ENCODE data around the gene KIDINS220. TPM values are rescaled to one million over a fixed set of nuclear protein-coding genes. Genes with fewer than 3 reads are reported as not detected.

Gene KIDINS220
- total RNA-seq, 4 donors from 2014 or later: 65.8 to 78.1 (median 73.6) TPM

DNA sequence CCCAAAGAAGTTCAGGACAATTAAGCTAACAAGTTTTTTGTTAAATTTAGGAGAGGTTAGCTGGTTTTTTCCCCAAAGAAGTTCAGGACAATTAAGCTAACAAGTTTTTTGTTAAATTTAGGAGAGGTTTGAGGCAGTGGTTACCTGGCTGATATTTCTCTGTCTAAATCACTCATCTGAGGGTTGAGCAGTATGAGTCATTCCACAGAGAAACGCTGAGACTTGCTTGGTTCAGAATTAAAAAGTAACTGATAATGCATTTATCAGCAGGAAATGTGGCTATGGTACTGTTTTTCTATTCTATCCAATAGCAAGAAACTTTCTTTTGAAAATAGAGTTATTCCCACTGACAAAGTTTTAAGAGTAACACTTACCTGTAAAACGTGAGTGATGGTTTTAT lies 22.8 kb upstream of the KIDINS220 start:
- TF ChIP-seq, protein P1, sequence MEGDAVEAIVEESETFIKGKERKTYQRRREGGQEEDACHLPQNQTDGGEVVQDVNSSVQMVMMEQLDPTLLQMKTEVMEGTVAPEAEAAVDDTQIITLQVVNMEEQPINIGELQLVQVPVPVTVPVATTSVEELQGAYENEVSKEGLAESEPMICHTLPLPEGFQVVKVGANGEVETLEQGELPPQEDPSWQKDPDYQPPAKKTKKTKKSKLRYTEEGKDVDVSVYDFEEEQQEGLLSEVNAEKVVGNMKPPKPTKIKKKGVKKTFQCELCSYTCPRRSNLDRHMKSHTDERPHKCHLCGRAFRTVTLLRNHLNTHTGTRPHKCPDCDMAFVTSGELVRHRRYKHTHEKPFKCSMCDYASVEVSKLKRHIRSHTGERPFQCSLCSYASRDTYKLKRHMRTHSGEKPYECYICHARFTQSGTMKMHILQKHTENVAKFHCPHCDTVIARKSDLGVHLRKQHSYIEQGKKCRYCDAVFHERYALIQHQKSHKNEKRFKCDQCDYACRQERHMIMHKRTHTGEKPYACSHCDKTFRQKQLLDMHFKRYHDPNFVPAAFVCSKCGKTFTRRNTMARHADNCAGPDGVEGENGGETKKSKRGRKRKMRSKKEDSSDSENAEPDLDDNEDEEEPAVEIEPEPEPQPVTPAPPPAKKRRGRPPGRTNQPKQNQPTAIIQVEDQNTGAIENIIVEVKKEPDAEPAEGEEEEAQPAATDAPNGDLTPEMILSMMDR (IDR thresholded peaks at IDR 0.05): no peak
- TF ChIP-seq POLR2AphosphoS5 (IDR thresholded peaks at IDR 0.05) (no peak), EP300 (IDR thresholded peaks at IDR 0.05) (no peak), POLR2A (IDR thresholded peaks at IDR 0.05; ENCODE audit: low read depth) (no peak)
- Histone ChIP-seq H3K9me3 (no peaks in the 10 kb centered on the region), H3K4me1 (no peaks in the 10 kb centered on the region), H3K4me3 (no peak overlapping the region), H3K36me3 (peaks cover 0 to 33% (median 0%) of the 10 kb centered on the region in 4 donors), H3K27me3 (no peaks in the 10 kb centered on the region), H3K27ac (replicated peaks in 1 of 4) (no peak overlapping the region)
- intact Hi-C loops (cut with DNase I): no loop called here
- WGBS: 73% methylated on average over 2 of the region's 2 CpGs
- no peak for DNase-seq (ENCODE audit: extremely low spot score)

DNA sequence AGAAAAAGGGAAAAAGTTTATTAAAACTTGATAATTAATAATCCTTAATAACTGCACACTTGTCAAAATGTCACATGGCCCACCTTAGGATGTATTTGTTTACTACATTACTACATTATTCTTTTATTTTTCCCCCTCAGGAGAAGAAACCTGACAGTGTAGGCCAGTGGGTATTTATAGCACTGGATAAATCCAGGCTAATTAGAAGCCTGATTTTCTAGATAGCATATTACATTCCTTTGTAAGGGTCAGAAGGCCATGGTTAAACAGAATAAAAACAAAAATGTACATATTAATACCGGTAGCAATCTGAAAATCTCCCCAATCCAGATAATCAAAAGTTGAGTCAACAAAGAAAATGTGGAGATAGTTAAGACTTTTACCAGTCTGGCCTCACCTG lies 21.5 kb upstream of the KIDINS220 start:
- no peak overlapping the region for H3K27ac ChIP-seq (replicated peaks in 1 of 4)
- no peak for DNase-seq (ENCODE audit: extremely low spot score)
- intact Hi-C loops (cut with DNase I): no loop called here
- H3K36me3 ChIP-seq: peaks cover 0 to 29% (median 0%) of the 10 kb centered on the region in 4 donors
- no peaks in the 10 kb centered on the region for H3K9me3 ChIP-seq
- no peaks in the 10 kb centered on the region for H3K27me3 ChIP-seq
- 71% methylated on average over 1 of the region's 1 CpG for WGBS
- no peaks in the 10 kb centered on the region for H3K4me1 ChIP-seq
- TF ChIP-seq POLR2AphosphoS5 (IDR thresholded peaks at IDR 0.05): no peak
- TF ChIP-seq, protein P1 (IDR thresholded peaks at IDR 0.05): no peak
- TF ChIP-seq POLR2A (IDR thresholded peaks at IDR 0.05; ENCODE audit: low read depth): no peak
- TF ChIP-seq EP300 (IDR thresholded peaks at IDR 0.05): no peak
- no peak overlapping the region for H3K4me3 ChIP-seq

DNA sequence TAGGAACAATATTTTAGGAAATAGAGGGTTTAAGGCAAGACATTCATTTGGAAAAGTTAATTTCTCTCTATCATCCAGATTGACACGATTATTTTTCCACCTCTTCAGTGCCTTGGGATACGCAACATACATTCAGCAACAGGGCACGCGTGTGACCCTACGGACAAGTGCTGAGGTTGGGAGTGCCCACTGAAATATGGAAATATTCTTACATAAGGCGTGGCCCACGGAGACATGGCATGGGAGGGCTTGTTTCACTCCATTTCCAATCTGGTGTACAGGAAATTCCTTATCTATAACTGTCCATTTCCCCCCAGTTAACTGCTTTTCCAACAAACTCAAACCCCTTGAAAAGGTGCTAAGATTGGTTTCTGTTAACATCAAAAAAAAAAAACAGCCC lies 20.9 kb upstream of the KIDINS220 start:
- DNase-seq (ENCODE audit: extremely low spot score): no peak
- TF ChIP-seq POLR2A (IDR thresholded peaks at IDR 0.05; ENCODE audit: low read depth) (no peak), POLR2AphosphoS5 (IDR thresholded peaks at IDR 0.05) (no peak), EP300 (IDR thresholded peaks at IDR 0.05) (no peak)
- TF ChIP-seq, protein P1 (IDR thresholded peaks at IDR 0.05): no peak
- no peaks in the 10 kb centered on the region for H3K27me3 ChIP-seq
- no peaks in the 10 kb centered on the region for H3K4me1 ChIP-seq
- WGBS: 91% methylated on average over 7 of the region's 7 CpGs
- H3K36me3 ChIP-seq: peaks cover 0 to 23% (median 0%) of the 10 kb centered on the region in 4 donors
- no peaks in the 10 kb centered on the region for H3K9me3 ChIP-seq
- H3K4me3 ChIP-seq: no peak overlapping the region
- intact Hi-C loops (cut with DNase I): no loop called here
- H3K27ac ChIP-seq (replicated peaks in 1 of 4): no peak overlapping the region

DNA sequence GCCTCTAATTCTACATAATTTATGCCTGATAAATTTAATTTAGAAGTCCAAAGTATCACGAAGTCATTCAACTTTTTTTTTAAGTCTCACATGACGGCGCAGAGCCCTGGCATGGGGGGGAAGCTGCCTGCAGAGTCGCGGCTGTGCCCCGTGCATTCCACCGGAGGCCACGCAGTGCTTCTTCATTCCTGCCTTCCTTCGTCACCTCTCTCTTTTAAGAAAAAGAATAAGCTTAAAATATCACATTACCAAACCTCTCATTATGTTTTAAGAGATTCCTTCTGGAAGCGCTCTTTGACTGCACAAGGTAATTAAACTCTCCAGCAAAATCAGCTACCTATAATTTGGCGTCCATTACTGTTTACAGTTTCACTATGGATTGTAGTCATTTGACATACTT lies 20.3 kb upstream of the KIDINS220 start:
- WGBS: 93% methylated on average over 11 of the region's 11 CpGs
- Histone ChIP-seq H3K4me1 (no peaks in the 10 kb centered on the region), H3K9me3 (no peaks in the 10 kb centered on the region), H3K27ac (replicated peaks in 1 of 4) (no peak overlapping the region), H3K27me3 (no peaks in the 10 kb centered on the region), H3K36me3 (peaks cover 0 to 20% (median 0%) of the 10 kb centered on the region in 4 donors), H3K4me3 (no peak overlapping the region)
- TF ChIP-seq POLR2A (IDR thresholded peaks at IDR 0.05; ENCODE audit: low read depth) (no peak), POLR2AphosphoS5 (IDR thresholded peaks at IDR 0.05) (no peak), EP300 (IDR thresholded peaks at IDR 0.05) (no peak)
- TF ChIP-seq, protein P1 (IDR thresholded peaks at IDR 0.05): no peak
- DNase-seq (ENCODE audit: extremely low spot score): no peak
- intact Hi-C loops (cut with DNase I): no loop called here

DNA sequence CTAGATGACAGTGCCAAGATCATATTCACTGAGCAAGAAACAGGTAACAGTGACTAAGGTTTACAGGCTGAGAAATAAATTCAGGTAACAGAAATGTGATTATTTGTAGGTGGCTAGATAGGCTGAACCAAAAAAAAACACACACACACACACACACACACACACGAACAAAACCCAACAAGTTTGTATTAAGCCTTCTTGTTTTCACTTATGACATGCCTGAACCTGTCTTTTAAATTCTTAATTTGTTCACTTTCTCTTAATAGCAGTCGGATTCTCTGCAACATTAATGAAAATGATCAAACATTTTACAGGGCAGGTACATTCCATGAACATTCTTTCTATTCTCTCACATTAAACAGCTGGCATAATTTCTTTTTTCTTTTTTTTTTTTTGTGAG lies 18.8 kb upstream of the KIDINS220 start:
- TF ChIP-seq, protein P1 (IDR thresholded peaks at IDR 0.05): no peak
- TF ChIP-seq EP300 (IDR thresholded peaks at IDR 0.05) (no peak), POLR2A (IDR thresholded peaks at IDR 0.05; ENCODE audit: low read depth) (no peak), POLR2AphosphoS5 (IDR thresholded peaks at IDR 0.05) (no peak)
- Histone ChIP-seq H3K36me3 (peaks cover 0 to 11% (median 0%) of the 10 kb centered on the region in 4 donors), H3K4me3 (no peak overlapping the region), H3K27me3 (no peaks in the 10 kb centered on the region), H3K27ac (replicated peaks in 1 of 4) (no peak overlapping the region), H3K9me3 (no peaks in the 10 kb centered on the region), H3K4me1 (no peaks in the 10 kb centered on the region)
- 93% methylated on average over 2 of the region's 2 CpGs for WGBS
- DNase-seq (ENCODE audit: extremely low spot score): no peak
- intact Hi-C loops (cut with DNase I): no loop called here
